BE2C (cell line): ENCODE measurements around the gene CD82.

ENCODE experiments used
- DNase-seq: peaks from one replicate; pipeline ENCODE4 v3.0.0-alpha.2; 2020
- H3K27me3 ChIP-seq: fragments of 250-450 bp; sonication (Bioruptor Pico); 2 replicates; pipeline ENCODE4 v1.5.1; 2020; ENCODE audit warnings: mild to moderate bottlenecking
- H3K36me3 ChIP-seq: fragments of 250-450 bp; sonication (Bioruptor Pico); 2 replicates; pipeline ENCODE4 v1.5.1; 2020; ENCODE audit warnings: mild to moderate bottlenecking
- H3K4me1 ChIP-seq: fragments of 250-450 bp; sonication (Bioruptor Pico); 2 replicates; pipeline ENCODE4 v1.5.1; 2020
- H3K4me3 ChIP-seq: 2 replicates; pipeline ENCODE4 v1.5.1; 2011; ENCODE audit warnings: low read depth, low read length
- H3K9me3 ChIP-seq: fragments of 250-450 bp; sonication (Bioruptor Pico); 2 replicates; pipeline ENCODE4 v1.5.1; 2020
- CTCF ChIP-seq: IDR thresholded peaks from 2 replicates; pipeline ENCODE4 v1.5.1; 2012; ENCODE audit warnings: mild to moderate bottlenecking, low read depth, low read length

CD82 gene

GRCh38 chr11:44630511-44631210 lies 65.2 kb downstream of the CD82 start:
- Histone ChIP-seq H3K36me3 (no peaks in the 10 kb centered on the region), H3K27me3 (no peaks in the 10 kb centered on the region), H3K4me1 (peaks cover 9% of the 10 kb centered on the region), H3K4me3 (no peak overlapping the region), H3K9me3 (no peaks in the 10 kb centered on the region)
- no peak for DNase-seq
- no peak for TF ChIP-seq CTCF

GRCh38 chr11:44631831-44632230 lies 66.4 kb downstream of the CD82 start:
- Histone ChIP-seq H3K36me3 (no peaks in the 10 kb centered on the region), H3K9me3 (no peaks in the 10 kb centered on the region), H3K4me3 (no peak overlapping the region), H3K27me3 (no peaks in the 10 kb centered on the region), H3K4me1 (peaks cover 9% of the 10 kb centered on the region)
- no peak for DNase-seq
- TF ChIP-seq CTCF = no peak

- Histone ChIP-seq H3K36me3 (no peaks in the 10 kb centered on the region), H3K27me3 (no peaks in the 10 kb centered on the region), H3K4me3 (no peak overlapping the region), H3K4me1 (peaks cover 9% of the 10 kb centered on the region), H3K9me3 (no peaks in the 10 kb centered on the region)
- DNase-seq = no peak
- TF ChIP-seq CTCF = no peak
Measured at GRCh38 chr11:44632466-44633123, 67.1 kb downstream of the CD82 start.

- H3K4me3 ChIP-seq = no peak overlapping the region
- no peaks in the 10 kb centered on the region for H3K27me3 ChIP-seq
- peak; percentile 61 for TF ChIP-seq CTCF
- no peaks in the 10 kb centered on the region for H3K36me3 ChIP-seq
- peaks cover 6% of the 10 kb centered on the region for H3K4me1 ChIP-seq
- no peaks in the 10 kb centered on the region for H3K9me3 ChIP-seq
- DNase-seq = no peak
Measured at GRCh38 chr11:44633641-44634040, 68.2 kb downstream of the CD82 start.

GRCh38 chr11:44634401-44635281 lies 69.2 kb downstream of the CD82 start:
- peak; percentile 87 for DNase-seq
- no peaks in the 10 kb centered on the region for H3K9me3 ChIP-seq
- no peaks in the 10 kb centered on the region for H3K27me3 ChIP-seq
- no peaks in the 10 kb centered on the region for H3K36me3 ChIP-seq
- H3K4me1 ChIP-seq = peaks cover 6% of the 10 kb centered on the region
- no peak for TF ChIP-seq CTCF
- H3K4me3 ChIP-seq = peak overlapping the region; percentile 45
